Inferior parietal cortex (tissue), 1 donor: ENCODE measurements around the gene TMEM134.

Source experiments
- DNase-seq: peaks from one replicate; pipeline ENCODE4 v3.0.0-alpha.2; 2016; ENCODE audit errors: extremely low spot score

TMEM134 gene

DNA sequence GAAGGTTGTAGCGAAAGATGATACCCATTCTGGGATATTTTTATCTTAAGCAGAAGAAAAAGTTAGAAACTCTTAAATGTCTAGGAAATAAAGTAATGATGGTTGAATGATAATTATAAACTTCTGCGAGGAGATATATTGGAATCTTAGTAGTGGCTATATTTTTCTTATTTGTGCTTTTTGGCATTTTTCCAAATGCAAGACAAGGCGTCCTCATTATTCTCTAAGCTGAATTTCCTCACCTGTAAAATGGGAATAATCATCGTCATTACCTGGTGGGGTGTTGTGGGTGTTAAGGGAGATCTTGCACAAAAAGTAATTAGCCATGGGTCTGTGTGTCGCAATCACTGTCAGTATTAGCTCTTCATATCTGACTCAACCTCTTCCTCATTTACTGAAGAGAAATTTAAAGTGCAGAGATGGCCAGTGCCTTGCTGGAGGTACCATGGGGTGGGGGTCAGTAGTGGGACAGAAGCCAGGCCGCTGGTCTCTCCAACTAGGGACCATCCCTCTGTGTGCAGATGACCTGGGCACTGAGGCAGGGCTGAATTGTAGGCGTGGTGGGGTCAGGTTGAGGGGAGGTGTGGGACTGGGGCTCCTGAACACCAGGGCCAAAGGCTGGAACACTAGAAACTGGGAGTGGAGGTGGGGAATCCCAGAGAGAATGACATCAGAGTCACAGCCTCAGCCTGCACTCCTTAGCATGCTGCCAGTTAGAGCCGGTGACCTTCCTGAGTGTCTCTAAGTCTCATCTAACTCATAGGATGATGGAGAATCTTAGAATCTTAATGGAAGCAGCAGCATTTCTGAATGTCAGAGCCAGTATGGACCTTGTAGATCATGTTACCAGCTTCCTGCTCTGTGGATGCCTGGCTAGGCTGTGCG lies 32.0 kb upstream of the TMEM134 start:
- no peak for DNase-seq

DNA sequence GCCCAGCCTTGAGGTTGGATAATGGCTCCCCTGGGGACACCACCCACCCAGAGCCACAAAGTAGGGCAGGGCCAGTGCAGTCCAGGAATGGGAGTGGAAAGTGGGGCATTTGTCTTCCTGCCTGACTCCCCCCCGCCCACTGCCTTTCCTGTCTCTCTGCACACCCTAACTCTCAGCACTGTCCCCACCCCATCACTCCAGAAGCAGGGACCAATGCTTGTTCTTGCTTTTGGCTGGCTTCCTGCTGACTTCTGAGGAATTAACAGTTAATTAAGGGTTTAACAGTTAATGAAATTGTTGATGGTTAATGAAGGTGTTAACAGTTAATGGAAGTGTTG lies 31.4 kb upstream of the TMEM134 start:
- DNase-seq, result no peak

GRCh38 chr11:67499808-67500483 lies 30.9 kb upstream of the TMEM134 start:
- DNase-seq, result no peak

- DNase-seq, result no peak
These were observed 29.5 kb upstream of the TMEM134 start for GRCh38 chr11:67498544-67498972.

GRCh38 chr11:67497656-67498291 lies 28.7 kb upstream of the TMEM134 start:
- DNase-seq, result no peak

GRCh38 chr11:67496113-67496512 lies 27.1 kb upstream of the TMEM134 start:
- DNase-seq, result no peak

DNA sequence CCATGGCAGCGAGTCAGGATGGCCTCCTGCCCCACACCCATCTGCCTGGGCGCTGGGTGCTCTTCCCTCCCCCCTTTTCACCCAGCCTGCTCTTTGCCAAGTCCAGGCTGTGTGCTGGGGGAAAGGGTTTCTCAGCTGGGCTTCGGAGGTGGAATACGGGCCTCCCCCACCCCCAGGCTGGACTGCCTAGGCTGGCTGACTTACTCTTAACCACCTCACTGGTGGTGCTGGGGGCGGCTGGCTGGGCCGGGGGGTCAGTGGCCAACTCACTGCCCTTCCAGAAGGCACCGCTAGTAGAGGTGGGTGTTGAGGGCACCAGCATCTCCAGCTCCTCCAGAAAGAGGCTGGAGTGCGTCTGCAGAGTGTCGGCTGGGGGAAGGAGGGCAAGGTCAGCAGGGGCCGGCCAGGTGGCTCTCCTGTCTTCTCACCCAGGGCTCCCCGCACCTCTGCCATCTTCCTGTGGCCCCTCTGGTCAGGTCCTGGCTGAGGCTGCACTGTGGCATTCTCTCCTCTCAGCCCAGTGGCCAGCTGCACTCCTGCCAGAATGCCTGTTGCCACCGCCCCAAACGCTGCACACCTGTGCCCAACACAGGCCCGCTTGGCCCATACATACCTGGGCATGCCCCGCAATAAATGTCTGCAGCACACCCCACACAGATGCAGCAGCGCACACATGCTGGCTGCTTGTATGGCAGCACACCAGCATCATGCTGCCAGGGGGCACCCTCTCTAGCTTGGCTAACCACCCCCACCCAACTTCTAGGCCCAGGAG lies 26.4 kb upstream of the TMEM134 start:
- no peak for DNase-seq

DNA sequence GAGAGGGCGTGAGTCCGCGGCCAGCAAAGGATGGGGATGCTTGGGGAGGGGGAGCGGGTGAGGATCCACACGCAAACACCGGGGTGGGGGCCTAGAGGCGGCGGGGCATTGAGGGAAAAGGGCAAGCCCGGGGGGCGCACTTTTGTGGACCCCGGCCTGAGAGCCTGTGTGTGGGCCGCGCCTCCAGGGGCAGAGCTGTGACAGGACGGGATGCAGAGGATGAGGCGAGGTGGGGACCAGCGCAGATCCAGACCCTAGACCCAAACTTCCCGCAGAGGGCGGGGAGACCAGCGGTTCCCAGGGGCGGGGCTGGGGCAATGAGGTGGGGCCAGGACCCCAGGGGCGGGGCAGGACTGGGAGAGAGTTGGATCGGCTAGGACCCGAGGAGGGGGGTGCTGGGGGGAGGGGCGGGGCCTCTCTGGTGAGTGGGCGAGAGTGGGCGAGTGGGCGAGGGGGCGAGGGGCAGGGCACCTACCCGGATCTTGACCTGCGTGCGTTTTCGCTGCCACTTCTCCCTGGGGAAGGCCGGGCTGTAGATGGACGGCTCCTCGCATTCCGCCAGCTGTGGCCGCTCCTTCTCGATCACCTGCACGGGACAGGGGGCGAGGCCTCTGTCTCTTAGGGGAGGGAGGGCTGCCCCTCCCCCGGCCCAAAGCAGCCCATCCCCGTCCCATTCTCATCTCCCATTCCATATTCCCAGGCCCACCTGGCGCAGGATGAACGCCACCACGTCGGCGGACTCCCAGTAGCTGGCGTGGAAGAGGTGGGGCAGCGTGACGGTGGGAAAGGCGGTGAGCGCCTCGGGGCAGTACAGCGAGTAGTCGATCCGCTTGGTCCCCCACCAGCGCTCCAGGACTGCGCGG lies 25.6 kb upstream of the TMEM134 start:
- no peak for DNase-seq

- DNase-seq, result no peak
These were observed 24.7 kb upstream of the TMEM134 start for GRCh38 chr11:67493548-67494370.

- DNase-seq, result no peak
These were observed 23.9 kb upstream of the TMEM134 start for GRCh38 chr11:67492801-67493547.

DNA sequence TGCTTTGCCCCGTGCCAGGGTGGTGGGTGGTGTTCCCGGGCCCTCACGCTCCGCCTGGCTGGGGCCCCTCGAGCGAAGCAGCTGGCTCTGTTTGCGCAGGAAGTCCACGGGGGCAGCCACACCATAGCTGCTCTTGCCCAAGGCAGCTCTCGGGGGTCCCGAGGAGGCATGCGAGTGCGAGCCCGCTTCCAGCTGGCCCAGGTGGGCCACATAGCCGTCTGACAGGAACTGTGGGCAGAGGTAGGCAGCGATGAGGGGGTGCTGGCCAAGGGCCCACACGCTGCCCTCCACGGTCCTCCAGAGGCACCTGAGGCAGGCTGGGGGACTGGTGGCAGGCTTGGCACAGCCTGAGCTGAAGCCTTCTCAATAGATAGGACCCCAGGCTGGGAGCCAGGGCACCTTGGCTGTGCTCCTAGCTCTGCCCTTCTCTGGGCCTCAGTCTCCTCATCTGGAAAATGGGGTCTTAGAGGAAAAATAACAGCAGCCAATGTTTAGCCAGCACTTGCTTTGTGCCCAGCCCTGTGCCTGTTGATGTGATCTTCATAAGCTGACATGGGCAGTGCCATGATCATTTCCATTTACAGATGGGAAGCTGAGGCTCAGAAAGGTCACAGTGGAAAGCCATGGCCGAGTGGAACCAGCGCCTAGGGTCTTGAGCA lies 23.1 kb upstream of the TMEM134 start:
- DNase-seq, result no peak

DNA sequence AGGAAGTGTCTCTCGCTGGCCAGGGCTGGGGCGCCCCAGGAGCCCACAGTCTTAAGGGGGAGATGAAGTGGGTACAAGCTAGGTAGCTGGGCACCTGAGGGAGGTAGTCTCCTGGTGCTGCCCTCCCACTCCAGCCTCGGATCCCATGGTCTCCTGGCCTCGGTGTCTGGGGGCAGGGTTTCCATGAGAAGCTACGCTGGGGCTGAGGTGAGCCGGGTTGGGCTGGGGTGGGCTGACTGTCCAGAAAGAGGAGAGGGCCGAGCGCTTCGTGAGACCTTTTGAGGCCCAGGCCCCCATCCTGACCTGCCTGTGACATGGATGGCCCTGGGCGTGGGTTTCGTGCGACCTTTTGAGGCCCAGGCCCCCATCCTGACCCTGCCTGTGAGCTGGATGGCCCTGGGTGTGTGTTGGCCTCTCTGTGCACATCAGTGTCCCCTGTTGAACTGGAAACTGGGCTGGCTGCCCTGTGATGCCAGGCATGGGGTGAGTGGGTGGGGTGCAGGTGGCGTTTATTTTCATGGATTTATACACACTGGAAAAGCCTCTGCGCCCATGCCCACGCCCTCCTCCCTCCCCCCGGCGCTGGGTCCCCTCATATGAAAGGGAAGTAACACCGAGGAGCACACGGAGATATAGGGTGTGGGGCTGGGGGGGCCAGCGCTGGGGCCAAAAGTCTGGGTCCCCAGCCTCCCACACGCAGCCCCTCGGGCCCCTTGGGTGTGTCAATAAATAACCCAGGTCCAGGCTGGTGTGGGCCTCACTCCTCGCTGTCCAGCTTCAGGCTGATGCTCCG lies 22.4 kb upstream of the TMEM134 start:
- no peak for DNase-seq

GRCh38 chr11:67490727-67491065 lies 21.6 kb upstream of the TMEM134 start:
- no peak for DNase-seq

DNA sequence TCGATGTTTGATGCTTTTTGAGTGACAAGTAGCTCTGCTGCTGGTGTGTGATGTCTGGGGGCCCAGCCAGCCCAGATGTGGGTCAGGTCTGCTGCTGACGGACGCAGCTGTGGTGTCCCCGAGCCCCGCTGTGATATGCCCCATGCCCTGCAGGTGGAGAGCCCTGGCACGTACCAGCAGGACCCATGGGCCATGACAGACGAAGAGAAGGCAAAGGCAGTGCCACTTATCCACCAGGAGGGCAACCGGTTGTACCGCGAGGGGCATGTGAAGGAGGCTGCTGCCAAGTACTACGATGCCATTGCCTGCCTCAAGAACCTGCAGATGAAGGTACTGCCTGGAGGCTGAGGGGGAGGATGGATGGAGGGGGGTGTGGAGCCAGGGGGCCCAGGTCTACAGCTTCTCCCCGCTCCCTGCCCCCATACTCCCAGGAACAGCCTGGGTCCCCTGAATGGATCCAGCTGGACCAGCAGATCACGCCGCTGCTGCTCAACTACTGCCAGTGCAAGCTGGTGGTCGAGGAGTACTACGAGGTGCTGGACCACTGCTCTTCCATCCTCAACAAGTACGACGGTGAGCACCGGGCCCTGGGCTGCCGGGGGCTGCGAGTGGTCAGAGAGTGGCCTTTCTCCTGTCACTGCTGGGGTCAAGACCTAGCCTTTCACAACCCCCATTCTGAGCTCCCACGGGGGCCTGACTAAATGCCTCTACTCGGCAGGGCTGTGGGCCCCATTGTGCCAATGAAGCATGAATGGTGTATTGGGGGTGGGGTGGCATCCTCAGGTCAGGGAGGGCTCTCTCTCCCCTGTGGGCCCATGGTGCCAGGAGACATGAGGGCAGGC lies 21.1 kb upstream of the TMEM134 start:
- no peak for DNase-seq

DNA sequence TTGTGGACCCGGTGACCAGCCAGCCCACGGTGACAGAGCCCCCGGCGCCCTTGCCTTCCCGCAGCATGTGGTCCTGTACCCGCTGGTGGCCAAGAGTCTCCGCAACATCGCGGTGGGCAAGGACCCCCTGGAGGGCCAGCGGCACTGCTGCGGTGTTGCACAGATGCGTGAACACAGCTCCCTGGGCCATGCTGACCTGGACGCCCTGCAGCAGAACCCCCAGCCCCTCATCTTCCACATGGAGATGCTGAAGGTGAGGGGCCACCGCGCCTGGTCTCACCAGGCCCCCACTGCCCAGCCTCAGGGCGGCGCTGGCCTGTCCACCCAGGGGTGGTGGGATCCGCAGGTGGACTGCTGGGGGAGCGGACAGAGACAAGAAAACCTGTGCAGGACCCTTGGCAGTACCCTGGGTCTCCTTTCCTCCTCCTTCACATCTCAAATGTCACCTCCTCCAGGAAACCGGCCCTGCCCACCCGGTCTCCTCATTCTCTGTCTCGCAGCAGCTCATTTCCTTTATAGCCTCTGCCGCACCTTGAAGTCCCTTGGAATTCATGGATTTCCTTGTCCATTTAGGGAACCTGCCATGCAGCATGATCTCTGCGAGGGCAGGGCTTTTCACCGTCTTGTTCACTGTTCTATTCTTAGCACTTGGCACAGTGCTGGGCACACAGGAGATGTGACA lies 20.3 kb upstream of the TMEM134 start:
- DNase-seq, result no peak

DNA sequence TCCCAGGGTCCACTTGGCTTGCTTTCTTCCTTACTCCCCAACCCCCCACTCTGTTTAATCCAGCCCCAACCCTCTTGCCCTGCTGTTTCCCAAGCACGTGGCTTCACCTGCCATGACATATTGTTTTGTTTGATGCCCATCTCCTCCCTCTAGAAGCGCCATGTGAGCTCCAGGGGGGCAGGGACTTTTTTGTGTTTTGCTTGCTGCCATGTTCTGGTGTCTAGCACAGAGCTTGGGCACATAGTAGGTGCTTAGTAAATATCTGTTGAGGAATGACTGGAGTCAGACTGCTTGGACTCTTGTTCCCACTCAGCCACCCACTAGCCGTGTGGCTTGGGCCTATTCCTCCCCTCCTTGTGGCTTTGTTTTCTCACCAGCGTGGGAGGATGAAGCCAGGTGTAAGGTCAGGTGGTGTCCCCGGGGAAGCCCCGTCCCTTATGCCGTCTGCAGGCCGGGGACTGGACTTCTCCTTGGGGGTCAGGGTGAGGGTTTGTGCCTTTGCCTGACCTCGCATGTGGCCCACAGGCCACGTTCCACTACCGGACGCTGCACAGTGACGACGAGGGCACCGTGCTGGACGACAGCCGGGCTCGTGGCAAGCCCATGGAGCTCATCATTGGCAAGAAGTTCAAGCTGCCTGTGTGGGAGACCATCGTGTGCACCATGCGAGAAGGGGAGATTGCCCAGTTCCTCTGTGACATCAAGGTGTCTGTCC lies 17.6 kb upstream of the TMEM134 start:
- DNase-seq, result no peak
